GM19397 (cell line): ENCODE data around the gene LRRC32.

Experiments used
- ATAC-seq: cut with Tn5 transposase; IDR thresholded peaks from one replicate; pipeline ENCODE4 v1.9.1; 2021; ENCODE audit warnings: mild to moderate bottlenecking, moderate library complexity; ENCODE audit not compliant: unreplicated experiment

The LRRC32 gene

DNA sequence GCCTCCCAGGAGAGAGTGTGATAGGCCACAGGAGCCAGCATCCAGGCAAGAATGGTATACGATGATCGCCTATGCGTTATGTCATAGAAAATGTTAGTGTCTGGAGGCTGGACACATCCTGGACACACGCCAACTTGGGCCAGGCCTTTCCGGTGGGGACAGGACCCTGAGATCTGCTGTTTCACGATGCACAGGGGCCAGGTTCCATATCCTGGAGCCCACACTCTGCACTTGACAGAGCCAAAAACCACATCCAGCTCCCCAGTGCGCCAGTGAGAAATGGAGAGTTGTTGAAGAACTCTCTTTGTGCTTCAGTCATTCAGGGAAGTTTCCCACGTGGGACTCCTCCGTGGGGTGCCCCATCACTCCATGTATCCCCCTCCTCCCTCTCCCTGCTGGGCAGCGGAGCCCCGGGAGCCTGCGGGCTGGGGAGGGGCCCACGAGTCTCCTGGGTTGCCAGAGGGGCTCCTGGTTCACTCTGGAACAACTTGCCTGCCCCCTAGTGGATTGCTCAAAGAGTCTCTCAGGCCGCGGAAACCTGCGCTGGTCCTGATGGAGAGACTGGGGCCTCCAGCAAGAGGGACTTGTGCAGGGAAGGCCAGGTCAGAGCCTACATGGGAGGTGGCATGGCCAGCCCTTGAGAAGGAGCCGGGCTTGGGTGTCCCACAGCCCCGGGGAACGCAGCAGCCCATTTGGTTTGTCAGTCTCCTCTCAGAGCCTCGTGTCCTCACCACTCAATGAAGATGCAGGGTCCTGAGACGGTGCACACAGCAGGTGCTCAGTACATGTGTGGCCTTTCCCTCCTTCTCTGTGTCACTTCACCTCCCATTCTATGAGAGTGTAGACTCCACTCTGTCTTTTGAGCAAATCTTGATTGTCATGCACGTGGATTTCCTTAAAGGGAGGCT lies 10.2 kb upstream of the LRRC32 start:
- peak; percentile 51 for ATAC-seq

DNA sequence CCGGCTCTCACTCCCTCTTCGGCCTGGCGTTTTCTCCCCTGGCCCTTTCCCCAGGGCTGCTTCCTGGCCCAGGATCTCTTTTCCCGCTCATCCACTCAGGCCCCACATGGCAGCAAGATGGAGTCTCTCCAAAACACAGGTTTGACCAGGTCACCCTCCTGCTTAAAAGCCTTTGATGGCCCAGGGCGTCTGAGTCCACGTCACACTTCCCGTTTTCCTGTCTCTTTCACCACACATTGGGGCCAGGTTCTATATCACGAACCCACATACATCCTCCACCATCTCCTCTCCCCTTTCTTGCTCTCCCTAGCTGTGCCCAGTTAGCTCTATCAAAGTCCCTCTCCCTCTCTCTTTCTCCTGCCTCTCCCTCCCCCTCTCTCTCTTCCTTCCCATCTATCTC lies 7.8 kb upstream of the LRRC32 start:
- ATAC-seq: no peak

DNA sequence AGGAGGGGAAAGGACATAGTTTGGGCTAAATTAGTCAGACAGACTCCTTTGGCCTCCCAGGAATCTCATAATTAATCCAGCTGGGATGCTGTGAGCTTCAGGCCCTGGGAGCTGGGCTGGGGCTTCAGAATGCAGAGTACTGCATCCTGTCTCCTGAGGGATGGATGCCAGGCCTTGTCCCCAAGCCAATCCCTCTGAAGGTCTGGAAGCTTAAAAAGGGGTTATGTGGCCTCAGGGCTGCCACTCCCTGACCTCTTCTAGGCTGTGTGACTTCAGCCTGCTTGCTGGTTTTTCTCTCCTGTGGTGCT lies 6.9 kb upstream of the LRRC32 start:
- no peak for ATAC-seq

DNA sequence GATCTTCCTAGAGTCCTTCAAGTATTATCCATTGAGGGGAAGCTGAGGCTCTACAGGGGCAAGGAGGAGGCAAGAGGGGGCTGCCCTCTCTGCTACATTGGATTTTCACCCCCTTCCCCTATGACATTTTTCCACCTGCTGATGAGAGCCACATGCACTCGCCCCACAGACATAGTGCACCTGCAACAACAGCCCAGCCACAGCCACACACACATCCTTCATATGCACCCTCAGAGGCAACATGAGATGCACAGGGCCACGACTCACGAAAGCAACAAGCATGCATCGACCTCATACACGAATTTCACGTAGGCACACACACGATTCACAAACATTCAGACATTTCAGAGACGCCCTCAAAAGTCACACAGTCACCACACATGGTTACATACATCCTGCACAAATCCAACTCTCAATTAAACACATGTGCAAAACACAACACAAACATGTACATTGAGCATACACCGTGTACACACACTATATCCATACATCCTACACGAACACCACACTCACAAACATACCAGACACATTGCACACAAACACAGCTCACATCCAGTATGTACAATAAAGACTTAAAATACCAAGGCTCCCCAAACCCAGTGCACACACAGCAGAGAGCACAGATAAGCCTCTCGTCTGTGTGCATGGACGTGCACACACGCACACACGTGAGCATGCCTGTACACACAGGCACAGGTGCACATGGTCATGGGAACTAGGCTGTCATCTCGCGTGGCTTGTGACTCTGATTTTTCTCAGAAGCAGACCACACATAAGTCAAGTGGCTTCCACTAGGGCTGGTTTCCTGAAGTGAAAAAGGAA lies 6.3 kb upstream of the LRRC32 start:
- ATAC-seq: no peak

- no peak for ATAC-seq
Measured at GRCh38 chr11:76674517-76675400, 4.2 kb upstream of the LRRC32 start.

DNA sequence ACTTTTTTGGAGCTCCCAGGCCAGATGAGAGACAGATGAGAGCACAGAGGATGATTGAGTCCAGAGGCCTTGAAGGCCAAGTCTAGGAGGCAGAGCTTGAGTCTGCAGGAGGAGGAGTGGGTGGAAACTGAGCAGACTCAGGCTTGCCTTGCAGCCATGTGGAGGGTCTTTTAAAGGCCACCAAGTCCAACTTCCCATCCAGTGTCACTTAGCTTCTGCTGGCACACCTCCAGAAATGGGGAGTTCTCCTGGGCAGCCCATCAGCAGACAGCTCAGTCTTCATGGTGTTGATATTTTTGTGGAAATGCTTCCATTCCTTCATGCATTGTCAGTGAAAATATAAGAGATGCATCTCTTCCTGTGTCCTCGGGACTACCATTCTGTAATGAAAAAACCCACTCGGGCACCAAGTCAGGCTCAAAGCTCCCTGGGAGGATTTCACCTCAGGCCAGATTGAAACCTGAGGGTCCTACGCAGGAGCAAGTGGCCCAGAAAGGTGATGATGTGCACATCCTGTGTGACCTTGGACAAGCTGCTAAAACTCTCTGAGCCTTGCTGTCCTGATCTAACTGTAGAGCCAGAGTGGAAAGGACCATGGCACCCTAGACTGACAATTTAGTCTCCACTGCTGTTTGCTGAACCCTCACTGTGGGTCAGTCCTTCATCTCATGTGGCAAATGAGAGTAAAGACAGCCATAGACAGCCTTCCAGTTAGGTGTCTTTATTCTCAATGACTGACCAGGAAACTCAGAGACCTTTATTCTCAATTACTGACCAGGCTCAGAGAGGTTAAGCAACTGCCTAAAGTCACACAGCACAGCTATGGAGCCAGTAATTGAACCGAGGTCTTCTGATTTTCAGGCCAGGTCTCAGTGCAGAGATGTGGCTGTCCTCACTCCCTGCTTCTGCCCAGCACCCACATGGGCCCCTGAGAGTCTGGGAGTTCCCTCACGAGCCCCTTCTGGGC lies 2.9 kb upstream of the LRRC32 start:
- ATAC-seq: no peak

GRCh38 chr11:76672431-76673175 lies 2.1 kb upstream of the LRRC32 start:
- ATAC-seq: peak; percentile 65

DNA sequence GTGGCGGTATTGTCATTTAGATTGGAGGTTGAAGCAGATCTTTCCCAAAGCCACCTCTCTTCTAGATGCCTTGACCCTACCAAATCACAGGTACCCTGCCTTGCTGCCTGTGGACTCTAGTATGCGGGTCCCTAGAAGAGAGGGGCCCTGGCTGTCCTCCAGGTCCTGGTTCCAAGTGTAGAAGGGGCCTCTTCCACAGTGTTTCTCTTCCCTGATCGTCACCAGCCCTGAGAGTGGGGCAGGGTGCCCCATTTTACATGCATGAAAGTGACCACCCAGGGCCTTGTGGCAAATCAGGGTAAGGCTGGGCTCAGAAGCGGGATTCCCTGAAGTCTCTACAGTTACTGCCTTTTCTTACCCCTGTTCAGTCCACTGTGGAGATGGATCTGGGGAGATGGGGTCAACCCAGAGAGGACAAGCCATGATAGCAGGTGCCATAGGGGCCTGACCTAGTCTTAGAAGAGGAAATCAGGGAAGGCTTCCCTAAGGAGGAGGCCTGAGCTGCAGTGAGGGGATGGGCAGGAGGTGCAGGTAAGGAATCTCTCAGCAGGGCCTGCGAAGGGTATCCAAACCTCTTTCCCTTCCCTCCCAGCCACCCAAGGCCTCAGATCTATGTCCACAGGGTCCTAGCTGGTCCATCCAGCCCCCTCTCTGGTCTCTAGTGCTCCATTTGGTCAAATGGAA lies 1.2 kb upstream of the LRRC32 start:
- ATAC-seq: no peak

- ATAC-seq: no peak
Measured at GRCh38 chr11:76671237-76671592, 668 bp upstream of the LRRC32 start.

- no peak for ATAC-seq
Measured at GRCh38 chr11:76669901-76670484, 554 bp downstream of the LRRC32 start.

GRCh38 chr11:76668362-76669155 lies 2.0 kb downstream of the LRRC32 start:
- no peak for ATAC-seq

DNA sequence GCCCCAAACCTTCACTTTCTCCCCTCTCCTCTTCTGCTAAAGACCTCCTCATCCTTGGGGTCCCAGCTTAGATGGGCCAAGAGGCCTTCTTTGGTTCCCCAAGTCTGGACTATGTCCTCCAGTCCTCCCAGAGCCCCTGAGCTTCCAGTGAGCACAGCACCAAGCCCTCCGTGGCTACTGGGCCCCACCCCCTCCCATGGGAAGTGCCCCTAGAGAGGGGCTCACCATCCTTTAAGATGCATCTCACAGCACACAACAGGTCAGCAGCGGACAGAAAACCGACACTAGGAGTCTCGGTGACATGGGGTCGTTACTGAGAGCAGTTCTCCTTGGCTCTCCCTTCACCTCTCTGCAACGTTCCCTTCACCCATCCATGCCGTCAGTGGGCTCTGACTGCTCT lies 2.7 kb downstream of the LRRC32 start:
- ATAC-seq: no peak

DNA sequence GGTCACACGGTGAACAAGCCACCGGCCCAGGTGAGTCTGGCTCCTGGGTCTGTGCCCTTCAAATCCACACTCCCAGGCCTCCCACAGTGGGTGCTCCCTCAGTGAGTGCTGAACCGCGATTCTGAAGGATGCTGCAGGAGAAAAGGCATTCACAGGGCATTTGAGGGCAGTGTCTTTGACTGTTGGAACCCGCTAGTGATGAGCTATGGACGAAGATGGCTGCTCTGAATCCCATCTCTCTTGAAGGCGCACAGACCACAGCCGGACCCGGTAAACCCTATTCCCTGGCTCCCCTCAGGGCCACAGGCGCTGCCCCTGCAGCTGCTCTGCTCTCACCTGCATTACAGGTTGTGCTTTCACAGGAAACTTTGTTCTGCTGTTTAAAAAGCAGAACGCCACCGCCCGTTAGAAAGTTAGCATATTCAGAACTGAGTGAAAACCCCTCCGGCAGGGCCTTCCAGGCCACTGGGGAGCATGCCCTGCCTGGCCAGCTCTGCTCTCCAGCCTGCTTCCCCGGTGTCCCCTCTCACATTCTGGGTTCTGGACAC lies 3.2 kb downstream of the LRRC32 start:
- ATAC-seq: no peak

DNA sequence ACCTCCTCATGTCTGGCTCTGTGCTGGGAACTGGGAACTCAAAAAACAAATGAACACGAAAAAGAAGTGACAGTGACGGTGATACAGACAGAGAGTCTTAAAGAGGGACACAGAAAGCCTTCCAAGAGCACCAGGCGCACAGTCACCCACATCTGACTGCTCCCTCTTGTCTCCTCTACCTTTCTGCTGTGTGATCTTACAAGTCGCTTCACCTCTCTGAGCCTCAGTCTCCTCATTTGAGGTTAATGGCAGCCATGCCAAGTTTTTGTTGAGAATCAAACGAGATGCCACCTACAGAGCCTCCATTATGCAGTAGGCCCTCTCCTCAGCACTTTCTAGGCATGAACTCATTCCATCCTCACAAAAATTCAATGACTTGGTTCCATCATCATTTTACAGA lies 3.7 kb downstream of the LRRC32 start:
- ATAC-seq: no peak

GRCh38 chr11:76666408-76666807 lies 4.1 kb downstream of the LRRC32 start:
- no peak for ATAC-seq

DNA sequence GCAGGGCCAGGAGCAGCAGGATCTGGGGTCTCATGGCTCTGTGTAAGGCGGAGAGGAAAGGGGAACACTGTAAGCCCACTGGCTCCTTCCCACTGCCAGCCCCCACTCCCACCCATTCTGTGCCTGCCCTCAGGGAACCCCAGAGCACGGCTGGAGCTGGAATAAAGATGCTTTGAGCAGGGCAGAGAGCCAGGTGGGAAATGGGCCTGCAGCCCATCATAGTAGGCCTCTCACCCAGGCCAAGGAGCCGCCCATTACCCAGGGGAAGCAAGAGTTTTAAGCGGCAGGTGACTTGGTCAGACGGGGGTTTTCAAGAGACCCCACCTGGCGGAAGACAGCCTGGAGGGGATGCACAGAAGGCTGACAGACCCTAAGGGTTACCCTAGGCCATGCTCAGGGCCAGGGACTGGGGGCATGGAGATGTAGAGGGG lies 4.6 kb downstream of the LRRC32 start:
- no peak for ATAC-seq

- ATAC-seq: no peak
Measured at GRCh38 chr11:76665172-76665571, 5.4 kb downstream of the LRRC32 start.
